ENCODE data around the gene ALDOC.

- TF ChIP-seq, protein P1, sequence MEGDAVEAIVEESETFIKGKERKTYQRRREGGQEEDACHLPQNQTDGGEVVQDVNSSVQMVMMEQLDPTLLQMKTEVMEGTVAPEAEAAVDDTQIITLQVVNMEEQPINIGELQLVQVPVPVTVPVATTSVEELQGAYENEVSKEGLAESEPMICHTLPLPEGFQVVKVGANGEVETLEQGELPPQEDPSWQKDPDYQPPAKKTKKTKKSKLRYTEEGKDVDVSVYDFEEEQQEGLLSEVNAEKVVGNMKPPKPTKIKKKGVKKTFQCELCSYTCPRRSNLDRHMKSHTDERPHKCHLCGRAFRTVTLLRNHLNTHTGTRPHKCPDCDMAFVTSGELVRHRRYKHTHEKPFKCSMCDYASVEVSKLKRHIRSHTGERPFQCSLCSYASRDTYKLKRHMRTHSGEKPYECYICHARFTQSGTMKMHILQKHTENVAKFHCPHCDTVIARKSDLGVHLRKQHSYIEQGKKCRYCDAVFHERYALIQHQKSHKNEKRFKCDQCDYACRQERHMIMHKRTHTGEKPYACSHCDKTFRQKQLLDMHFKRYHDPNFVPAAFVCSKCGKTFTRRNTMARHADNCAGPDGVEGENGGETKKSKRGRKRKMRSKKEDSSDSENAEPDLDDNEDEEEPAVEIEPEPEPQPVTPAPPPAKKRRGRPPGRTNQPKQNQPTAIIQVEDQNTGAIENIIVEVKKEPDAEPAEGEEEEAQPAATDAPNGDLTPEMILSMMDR (conservative IDR thresholded peaks at IDR 0.05; ENCODE audit: low read depth in 2 of 2), result no peak
- TF ChIP-seq REST (IDR thresholded peaks at IDR 0.05; ENCODE audit: unreplicated experiment), result no peak
- no peak for TF ChIP-seq POLR2AphosphoS5 (IDR thresholded peaks at IDR 0.05; ENCODE audit: low read depth)
- TF ChIP-seq EZH2 (IDR thresholded peaks at IDR 0.05; ENCODE audit: low read depth, unreplicated experiment), result no peak
- TF ChIP-seq ETS1 (IDR thresholded peaks at IDR 0.05), result no peak
These were observed 25.8 kb downstream of the ALDOC start for GRCh38 chr17:28550858-28551257.
